Activated gamma-delta T cell treated with anti-CD3 and anti-CD28 coated beads, Interleukin-2, amount 50 U/mL, for 16 hours (primary cell): ENCODE results near the gene NRP2.

ENCODE experiments used
- DNase-seq: peaks from one replicate; pipeline ENCODE4 v3.0.0-alpha.2; 2020; ENCODE audit warnings: low read depth

Gene NRP2, protein sequence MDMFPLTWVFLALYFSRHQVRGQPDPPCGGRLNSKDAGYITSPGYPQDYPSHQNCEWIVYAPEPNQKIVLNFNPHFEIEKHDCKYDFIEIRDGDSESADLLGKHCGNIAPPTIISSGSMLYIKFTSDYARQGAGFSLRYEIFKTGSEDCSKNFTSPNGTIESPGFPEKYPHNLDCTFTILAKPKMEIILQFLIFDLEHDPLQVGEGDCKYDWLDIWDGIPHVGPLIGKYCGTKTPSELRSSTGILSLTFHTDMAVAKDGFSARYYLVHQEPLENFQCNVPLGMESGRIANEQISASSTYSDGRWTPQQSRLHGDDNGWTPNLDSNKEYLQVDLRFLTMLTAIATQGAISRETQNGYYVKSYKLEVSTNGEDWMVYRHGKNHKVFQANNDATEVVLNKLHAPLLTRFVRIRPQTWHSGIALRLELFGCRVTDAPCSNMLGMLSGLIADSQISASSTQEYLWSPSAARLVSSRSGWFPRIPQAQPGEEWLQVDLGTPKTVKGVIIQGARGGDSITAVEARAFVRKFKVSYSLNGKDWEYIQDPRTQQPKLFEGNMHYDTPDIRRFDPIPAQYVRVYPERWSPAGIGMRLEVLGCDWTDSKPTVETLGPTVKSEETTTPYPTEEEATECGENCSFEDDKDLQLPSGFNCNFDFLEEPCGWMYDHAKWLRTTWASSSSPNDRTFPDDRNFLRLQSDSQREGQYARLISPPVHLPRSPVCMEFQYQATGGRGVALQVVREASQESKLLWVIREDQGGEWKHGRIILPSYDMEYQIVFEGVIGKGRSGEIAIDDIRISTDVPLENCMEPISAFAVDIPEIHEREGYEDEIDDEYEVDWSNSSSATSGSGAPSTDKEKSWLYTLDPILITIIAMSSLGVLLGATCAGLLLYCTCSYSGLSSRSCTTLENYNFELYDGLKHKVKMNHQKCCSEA

DNA sequence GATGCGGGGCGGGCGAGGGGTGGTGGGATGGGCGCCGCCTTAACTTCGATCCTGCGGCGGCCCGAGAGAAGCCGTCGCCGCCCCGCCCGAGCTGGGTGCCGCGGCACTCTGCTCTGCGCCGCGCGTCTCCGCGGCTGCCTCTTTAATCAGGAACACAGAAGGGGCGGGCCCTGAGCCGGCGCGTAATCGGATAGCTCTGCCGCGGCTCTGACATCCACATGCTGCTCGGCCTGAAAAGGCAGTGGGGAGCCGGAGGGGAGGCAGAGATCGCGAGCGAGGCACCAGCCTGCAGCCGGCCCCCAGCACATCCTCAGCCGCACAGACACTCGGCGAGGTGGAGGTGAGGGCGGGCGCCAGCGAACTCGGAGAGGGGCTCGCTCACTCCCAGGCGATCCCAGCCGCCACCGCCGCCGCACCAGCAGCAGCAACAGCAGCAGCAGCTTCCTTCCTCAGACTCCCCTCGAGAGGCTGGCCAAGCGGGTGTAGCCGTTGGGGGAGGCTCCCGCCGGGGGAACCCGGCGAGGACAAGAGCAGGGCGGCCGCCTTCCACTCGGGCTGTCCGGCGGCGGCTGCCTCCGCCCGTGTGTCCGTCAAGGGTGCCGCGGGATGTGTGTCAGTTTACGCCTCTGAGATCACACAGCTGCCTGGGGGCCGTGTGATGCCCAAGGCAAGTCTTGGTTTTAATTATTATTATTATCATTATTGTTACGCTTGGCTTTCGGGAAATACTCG, at the start of gene NRP2:
Gene NRP2 (plus strand): TSS at position 263 of the 732 bp plus-strand sequence. CDS start 790 bp downstream, outside the sequence.
- DNase-seq: no peak

DNA sequence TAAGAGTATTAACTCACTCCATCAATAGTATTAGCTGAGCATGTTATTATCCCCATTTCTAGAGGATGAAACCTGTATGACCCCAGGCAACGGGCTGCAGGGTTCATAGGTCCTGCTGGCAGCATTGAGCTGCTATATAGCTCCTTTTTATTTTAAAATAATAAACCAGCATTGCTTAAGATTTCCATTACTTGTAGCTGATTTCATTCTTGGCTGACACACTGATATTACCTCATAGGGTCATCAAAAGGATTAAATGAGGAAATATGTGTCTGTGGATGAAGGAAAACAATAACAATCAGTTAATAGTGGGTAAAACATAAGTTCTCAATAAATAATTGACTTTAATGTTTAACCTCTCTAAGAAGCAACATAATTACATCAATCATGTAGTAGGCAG, 48.3 kb upstream of the NRP2 start:
- DNase-seq: no peak

DNA sequence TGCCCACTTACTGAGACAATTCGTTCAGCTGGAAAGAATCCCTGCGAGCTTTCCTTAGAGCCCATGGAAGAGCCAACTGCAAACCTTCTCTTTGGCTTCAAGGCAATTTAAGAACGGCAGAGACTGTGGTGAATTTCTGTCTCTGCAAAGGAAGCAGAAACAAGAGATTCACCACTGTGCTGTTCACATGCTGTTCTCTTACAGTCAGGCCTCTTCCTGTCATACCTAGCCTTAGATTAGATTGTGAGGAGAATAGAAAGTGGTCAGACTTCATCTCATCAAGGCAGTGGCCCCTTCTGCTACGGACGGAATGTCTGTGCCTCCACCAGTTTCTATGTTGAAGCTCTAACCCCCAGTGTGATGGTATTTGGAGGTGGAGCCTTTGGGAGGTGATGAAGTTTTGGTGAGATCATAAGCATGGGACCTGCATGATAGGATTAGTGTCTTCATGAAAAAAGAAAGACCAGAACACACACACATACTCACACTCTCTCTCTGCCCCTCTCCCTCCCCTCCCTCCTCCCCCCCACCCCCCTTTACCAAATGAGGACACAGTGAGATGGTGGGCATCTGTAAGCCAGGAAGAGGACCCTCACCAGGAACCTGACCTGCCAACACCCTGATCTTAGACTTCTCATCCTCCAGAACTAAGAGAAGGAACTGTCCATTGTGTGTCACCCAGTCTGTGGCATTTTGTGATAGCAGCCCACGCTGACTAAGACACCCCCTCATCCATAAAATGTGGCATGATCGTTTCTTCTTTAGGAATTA, 45.6 kb upstream of the NRP2 start:
- DNase-seq: no peak

DNA sequence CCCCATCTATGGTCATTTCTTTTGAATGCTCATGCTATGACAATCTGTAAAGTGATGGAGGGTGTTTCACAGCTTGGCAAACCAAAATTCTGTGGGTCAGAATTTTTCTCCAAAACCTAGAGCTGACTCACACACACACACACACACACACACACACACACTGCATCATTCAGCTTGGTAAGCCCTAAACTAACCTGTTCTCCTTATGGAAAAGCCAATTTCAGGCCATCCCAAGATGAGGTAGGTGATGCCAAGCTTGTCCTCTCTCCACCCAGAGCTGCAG, 45.0 kb upstream of the NRP2 start:
- DNase-seq: no peak

DNA sequence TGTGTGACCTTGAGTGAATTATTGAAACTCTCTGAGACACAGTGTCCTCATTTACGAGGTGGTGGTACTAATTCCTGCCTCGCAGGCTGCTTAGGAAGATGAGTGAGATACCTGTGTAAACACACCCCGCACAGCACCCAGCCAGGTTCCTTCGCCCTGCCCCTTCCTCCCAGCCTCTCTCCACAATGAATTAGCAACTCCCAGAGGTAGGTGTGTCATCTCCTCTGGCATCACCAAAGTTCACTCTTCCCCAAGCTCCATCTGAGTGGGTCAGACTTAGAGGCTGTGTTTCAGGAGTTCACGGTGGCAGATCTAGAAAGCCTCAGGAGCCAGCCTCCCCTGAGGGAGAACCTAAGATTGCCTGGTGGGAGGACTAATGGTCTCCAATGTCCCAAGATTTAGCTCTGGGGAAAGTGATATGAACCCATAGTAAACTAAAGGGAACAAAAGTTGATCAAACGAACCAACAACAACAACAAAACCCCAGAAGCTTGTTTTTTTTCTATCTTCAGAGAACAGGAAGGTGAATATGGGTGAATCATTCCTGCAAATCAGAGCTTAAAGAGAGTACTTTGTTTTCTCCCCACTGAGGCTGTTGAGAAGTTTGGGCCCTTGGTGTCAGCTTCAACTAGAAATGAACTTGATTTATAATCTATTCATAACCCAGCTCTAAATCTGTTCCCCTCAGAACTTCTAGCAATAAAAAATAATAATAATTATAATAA, 44.4 kb upstream of the NRP2 start:
- no peak for DNase-seq

DNA sequence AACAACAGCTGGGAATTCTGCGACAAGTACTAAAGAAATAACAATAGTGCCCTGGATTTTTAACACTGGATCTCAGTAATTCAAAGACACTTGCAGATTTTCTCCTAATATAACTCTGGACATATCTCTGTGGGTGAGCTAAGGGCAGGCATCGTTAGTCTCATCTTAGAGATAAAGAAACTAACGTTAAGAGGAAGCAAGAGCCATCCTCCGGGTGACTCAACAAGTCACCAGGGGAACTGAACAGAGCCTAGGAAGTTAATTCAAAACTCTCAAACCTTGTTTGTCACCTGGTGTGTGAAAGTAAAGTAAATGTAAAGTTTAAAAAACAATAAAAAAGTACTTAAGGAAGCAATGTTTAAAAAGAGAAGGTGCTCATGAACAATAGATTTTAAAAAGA, 41.6 kb upstream of the NRP2 start:
- DNase-seq: no peak

DNA sequence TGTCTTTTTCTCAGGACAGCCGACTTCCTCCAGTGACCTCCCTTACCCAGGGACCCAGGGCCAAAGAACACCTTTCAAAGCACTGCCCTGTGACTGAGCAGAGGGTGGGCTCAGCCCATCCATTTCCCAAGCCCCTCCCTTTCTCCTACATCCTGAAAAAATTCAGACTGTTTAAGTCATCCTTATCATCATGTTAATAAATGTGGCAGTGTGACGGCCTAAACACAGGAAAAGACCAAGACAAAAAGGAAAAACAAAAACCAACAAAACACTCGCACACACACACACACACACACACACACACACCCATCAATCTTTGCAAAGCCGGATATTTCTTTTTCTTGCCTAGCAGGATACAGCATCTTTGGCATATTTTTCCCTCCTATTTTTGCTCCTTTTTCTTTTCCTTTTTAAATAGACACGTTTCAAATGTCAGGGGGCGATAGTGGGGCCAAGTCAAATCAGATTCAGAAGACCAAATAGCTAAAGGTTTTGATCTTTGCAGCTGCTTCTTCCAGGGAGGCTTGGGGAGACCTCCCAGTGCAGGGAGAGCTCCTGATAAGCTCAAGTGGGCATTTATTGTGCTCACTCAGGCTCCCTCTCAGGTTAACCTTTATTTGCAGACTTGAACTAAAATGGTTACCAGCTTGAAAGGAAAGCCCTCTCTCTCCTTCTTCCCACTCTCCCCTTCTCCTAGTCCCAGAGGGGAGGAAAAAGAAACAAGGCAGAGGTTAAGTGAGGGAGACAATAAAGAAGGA, 39.5 kb upstream of the NRP2 start:
- DNase-seq: no peak

DNA sequence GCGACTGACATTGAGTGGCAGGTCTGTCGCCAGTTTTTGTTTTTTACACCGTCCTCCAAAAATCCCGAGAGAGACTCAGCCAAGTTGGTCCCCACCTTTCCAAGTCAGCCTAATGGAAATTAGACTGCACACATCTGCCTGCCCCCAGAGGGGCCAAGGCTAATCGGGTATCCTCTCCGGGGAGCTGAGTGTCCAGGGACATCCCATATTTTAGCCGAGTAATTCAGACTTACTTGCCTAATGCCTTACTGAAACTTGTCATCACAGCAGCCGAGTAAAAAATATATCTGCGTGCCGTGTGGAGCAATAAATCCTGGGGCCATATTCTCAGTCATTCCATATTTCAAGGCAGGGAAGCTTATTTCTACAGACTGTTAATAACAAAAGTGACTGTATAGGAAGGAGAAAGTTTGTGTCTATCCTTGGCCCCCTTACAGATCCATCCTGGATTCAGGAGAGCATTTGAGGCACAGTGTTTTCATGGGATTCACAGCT, 38.9 kb upstream of the NRP2 start:
- DNase-seq: no peak

DNA sequence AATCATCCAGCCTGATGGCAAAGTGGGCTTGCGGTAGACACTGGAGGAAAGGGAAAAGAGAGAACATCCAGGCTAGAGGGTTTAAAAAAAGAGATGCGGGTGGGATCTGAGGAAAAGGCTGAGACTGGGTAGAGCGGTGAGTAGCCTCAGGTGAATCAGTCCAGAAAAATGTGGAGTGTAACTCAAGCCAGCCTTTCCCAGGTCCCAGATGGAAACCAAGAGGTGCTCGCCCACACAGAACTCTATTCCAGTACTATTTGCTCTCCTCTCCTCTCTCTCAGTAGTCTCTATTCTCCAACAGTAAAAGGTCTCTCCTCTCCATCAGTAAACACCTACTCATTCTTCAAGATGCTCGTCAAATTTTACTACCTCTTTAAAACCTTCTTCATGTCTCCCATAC, 38.3 kb upstream of the NRP2 start:
- DNase-seq: no peak

DNA sequence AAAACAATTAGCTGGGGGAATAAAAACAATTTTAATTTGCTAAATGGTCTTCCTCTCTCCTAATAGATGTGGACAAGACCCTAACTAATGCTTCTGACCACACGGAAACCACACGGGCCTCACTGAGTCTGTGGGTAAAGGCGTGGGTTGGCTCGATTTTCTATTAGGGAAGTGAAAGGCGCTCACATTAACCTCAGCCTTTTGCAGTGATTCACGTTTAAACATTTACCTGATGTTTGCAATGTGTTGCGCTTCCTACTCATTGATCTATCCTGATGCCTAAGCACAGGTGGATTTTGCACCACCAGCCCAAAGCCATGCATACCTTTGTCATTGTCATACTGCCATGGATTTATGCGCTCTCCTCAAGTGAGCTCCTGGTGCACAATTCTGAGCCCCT, 35.6 kb upstream of the NRP2 start:
- no peak for DNase-seq

DNA sequence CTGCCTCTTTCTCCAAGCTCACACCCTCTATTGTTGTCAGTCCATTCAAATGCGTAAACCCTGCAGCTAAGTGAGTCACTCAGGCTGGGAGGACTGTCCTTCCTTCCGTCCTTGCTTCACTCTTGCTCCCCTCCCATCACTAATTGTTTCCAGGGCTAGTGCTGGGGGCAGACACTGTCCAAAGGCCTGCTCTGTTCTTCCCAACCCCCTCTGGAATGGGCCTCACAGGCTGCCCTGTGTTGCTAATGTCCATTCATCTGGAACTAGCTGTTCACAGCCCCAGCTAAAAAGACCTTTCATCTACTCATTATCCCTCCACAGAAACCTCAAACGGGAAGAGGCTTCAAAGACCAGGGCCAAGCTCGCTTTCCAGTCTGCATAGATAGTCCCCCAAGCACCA, 31.9 kb upstream of the NRP2 start:
- DNase-seq: no peak

DNA sequence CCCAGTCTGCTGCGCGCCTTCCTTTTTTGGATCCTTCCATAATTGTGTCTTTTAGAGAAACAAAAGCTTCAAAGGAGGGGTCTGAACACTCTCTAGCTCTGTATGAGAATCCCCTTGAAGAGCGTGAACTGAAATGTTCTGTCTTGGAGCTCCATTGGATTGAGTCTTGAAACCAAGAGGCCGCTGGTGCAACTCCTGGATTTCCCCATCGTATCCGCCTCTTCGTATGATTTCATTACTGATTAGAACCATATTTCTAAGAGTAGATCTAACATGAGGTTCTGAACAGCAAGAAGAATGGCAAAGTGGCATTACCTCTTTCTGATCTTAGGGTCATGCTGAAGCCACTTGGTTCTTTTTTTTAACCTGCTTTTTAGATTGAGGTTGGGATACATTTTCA, 31.4 kb upstream of the NRP2 start:
- DNase-seq: no peak

DNA sequence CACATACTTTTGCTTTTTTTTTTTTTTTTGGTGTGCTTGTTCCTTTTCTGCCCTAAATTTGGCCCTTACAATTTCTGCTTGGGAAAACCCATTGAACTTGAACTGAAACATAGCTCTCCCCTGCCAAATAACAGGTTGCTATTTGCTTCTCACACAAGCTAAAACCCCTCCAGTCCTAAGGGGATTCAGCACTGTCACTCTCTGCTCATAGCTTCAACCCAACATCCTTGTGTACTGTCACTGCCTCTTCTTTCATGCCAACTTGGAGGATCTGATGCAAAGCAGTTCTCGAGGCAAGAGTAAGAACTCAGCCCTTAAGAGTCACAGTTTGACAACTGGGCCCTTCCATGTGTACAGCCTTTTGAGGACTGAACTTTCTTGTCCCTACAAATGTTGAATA, 30.6 kb upstream of the NRP2 start:
- no peak for DNase-seq

DNA sequence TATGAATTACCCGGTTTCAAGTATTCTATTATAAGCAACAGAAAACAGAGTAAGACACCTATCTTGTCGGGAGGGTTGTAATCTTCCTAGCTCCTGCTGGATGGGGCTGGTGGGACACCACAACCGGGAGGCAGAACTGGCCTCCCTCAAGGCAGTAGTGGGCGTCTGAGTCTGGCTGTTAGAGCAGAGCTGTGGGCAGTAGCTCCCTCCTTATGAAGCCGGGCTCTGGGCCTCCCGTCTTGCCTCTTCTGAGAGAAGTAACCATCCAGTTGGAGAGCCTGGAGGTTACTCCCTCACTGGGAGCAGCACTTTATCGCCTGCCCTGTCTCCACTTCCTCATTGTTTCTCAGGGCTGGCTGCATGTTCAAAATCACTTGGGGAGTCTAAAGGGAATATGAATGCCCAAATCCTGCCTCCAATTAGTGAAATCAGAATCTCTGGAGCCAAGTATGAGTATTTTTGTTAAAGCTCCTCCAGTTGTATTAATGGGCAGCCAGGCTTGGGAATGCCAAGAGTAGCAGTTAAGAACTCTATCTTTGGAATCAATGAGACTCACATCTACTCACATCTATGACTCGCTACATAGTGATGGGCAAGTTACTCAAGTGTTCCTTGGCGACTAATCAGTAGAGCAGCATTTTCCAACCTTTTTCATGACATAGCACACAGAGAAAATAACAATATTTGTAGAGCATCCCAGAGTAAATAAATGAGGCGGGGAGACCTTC, 27.3 kb upstream of the NRP2 start:
- DNase-seq: no peak

DNA sequence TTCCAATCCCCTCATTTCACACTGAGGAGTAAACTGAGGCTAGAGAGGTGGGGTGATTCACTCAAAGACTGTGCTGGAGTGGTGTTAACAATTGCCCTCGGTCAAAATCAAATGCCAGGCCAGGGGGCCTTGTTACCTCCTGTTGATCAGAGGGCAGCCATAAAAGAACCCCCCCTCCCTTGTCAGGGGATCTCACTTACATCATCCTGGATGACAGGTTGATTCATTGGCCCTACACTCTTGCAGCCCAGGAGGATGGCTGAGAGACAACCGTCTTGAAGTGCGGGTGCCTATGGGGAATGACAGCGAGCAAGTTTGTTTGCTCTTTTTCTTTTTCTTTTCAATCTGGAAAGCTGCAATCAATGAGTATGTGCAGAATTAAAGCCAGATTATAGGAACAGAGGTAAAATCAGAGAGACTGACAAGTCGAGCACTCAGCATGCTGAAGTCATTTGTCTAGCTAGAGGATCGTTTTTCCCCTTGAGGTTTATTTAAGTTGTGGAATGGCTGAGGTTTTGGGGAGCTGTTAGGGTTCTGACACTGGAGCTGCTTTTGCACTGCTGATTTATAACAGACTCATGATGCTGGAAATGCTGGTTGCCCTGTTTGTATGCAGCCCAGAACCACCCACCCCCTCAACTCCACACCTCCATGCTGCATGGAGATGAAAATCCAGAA, 26.4 kb upstream of the NRP2 start:
- DNase-seq: no peak

DNA sequence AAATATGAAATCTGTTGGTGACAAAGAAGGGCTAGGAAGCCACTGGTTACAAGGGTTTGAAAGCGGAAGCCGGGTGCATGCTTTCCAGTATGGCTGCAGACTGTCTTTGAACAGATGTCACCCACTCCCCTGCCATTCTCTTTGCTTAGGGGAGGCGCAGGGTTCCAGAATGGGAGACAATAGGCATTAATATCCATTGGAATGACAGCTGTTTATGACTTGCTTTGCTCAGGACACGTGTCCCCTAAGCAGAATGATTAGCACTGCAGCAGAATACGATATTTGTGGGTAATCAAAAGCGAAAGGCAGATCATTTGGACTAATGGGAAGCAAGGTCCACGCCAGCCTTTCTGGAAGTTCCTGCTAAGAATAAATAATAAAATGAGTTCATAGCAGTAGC, 25.8 kb upstream of the NRP2 start:
- no peak for DNase-seq

DNA sequence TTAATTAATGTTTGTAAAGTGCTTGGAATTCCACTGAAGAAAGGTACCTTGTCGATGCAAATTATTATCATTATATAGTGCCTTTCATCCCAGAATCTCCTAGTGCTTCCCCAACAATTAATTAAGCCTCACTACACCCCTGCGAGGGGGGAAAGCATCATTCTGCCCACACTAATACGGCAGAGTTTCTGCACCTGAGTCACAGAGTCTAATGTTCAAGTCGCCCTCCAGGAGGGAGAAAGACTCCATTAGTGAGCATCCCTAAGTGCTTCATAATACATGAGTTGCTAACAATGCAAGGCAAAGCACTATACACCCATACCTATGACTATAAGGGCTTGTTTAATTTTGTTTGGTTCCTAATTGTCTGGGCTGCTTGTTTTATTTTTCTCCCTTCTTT, 25.4 kb upstream of the NRP2 start:
- DNase-seq: no peak

DNA sequence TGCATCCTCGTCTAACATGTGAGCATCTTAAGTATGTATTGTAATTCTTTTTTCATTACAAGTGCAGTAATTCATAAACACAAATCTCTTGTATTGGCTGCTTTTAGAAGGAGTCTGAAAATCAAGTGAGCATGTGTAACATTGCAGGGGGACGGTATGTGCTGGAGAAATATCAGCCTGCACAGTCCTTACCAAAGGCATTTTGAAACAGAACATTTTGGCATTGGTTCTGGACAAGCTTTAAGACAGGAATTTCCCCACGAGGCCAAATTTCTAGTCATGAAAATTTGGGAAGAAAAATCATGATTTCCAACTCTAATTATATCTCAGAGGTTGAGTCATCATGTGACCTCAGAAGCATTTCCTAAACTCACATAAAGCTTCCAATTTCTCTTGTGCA, 24.7 kb upstream of the NRP2 start:
- DNase-seq: no peak

DNA sequence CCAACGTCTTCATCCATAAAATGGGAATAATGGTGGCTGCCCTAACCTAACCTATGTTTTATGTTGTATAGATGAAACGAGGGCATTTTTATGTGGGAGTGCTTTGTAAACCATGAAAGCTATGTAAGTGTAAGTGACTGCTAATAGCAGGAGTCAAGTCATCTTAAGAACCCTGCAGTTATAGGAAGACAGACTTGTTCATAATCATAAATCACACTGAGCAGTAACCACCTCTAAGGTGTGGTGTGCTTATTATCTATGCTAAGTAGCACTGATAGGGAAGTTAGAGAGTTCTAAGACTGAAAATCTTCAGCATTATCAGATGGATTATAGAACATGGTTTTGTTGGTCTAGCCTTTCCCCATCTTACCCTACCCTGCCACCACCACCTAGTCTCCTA, 24.2 kb upstream of the NRP2 start:
- no peak for DNase-seq
